GM21825 (cell line): ENCODE data around the gene CAPN5.

Experiments used
- ATAC-seq: cut with Tn5 transposase; IDR thresholded peaks from one replicate; pipeline ENCODE4 v1.9.1; 2021; ENCODE audit warnings: mild to moderate bottlenecking, moderate library complexity; ENCODE audit not compliant: unreplicated experiment

The CAPN5 gene

DNA sequence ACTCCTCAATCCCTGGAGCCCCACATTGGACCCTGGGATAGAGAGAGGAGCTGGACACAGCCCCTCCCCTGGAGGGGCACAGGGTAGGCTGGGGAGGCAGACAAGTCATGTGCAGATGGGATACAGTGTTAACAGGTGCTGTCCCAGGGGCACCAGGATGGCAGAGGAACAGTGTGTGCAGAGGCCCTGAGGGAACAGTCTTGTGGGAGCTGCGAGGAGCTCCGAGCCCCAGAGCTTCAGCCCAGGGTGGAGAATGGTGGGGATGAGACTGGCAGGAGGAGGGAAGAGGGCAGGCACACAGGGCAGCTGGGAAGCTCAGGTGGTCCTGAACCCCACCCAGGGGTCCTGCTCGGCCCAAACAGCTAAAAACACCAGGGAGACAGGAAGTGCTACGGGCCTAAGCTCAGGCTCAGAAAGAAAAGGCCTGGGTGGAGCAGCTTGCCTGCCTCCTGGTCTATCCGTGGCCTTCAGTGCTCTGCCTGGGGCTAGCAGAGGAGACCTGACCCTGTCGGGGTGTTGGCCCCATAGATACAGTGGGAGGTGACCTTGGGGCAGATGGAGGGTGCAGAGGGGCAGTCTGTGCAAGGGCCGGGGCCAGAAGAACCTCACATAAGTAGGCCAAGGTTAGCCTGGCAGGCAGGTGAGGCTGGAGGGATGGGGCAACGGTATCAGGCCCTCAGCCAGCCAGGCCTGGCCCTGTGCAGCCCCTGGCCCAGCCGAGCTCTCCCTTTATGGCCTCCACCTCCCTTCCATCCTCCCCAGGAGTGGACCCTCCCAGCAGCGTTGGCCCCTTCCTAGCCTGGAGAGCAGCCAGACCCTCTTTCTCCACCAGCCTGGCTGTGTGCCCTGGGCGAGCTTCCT, 15.4 kb downstream of the CAPN5 start:
- no peak for ATAC-seq

DNA sequence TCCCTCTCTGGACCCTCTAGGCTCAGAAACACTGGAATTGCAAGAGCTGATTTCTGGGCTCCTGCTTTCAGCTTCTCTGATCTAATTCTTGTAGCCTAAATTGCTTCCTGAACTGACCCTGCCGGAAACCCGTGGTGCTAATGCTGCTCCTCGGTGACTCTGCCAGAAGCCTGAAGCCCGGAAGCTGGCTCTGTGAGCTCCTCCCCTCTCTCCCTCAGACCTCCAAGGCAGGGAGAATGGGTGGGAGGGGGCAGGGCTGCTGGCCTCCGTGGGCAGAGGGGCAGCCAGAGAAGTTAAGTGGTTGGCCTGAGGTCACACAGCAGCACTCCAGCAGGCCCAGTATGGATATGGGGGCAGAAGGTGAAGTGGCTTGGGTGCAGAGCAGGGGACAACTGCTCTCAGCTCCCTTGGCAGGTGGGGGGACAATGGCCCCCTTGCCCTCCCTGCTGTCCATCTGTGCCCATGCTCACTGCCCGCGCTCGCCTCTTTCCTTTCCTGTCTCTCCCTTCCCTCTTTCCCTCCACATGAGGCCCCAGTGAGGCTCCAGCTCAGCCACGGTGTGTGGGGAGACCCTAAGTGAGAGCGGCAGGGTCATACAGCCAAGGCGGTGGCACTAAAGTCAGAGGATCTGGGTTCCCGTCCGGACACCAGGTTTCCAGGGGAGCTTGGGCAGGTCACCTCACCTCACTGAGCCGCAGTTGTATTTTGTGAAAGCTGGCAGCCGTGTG, 16.2 kb downstream of the CAPN5 start:
- no peak for ATAC-seq

DNA sequence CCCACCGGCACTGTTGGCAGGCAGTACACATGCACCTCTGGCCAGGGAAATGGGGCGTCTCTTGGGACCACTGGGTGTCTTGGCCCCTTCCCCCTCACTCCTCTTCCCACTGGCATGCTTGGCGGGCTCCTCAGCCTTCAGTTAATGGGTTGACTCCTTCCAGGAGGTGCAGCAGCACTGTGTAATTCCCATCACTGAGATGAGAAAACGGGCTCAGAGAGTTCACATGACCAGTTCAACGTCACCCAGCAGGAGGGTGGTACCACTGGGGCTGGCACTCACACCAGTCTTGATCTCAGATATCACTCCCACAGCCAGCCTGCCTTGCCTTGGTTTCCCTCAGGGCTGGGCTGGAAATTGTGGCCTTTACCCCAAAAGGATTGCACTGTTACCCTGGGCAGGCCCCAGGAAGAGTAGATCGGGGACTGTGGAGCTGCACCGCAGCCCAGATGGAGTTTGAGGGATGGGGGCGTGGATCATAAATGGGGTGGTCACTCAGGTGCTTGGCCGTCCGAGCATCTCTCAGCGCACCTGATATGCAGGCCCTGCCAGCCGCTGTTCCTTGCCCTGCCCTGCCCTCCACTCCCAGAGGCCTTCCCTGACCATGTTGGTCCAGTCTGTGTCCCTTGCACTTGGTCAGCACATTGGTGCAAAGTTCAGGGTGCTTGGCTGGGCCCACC, 16.9 kb downstream of the CAPN5 start:
- ATAC-seq: no peak

DNA sequence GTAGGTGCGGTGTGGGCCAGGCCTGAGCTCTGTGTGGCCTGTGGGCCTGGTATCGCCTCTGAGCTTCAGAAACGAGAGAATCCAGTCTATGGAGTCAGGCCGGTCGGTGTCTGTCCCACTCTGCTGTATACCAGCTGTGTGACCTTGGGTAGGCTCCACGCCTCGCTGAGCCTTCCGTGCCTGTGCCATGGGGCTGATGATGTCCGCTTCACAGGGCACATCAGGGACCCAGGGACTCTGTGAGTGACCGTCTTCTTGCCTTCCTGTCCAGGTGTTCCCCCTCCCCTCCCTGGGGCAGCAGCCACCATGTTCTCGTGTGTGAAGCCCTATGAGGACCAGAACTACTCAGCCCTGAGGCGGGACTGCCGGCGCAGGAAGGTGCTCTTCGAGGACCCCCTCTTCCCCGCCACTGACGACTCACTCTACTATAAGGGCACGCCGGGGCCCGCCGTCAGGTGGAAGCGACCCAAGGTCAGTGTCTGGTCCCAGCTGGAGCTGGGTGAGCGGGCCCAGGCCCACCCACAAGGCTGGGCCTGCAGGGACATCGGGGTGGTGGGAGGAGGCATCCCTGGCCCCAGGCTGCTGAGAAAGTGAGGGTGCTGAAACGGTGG, 17.9 kb downstream of the CAPN5 start:
- no peak for ATAC-seq

DNA sequence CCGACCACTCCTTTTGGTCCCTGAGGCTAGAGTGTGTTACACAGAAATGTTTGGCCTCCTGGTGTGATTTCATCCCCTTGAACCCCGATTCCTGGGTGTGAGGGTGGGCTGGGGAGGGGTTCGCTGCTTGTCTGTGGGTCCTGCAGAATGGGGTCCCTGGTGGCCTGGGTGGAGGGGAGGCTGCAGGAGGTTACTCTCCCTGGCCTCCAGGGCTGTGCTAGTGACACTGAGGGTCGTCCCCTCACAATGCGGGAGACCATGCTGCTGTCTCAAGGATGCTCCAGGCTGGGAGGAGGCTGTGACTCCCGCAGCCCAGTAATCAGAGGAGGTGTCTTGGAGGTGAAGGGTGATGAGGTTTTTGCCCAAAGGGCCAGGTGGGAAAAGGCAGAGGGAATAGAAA, 18.9 kb downstream of the CAPN5 start:
- ATAC-seq: no peak

DNA sequence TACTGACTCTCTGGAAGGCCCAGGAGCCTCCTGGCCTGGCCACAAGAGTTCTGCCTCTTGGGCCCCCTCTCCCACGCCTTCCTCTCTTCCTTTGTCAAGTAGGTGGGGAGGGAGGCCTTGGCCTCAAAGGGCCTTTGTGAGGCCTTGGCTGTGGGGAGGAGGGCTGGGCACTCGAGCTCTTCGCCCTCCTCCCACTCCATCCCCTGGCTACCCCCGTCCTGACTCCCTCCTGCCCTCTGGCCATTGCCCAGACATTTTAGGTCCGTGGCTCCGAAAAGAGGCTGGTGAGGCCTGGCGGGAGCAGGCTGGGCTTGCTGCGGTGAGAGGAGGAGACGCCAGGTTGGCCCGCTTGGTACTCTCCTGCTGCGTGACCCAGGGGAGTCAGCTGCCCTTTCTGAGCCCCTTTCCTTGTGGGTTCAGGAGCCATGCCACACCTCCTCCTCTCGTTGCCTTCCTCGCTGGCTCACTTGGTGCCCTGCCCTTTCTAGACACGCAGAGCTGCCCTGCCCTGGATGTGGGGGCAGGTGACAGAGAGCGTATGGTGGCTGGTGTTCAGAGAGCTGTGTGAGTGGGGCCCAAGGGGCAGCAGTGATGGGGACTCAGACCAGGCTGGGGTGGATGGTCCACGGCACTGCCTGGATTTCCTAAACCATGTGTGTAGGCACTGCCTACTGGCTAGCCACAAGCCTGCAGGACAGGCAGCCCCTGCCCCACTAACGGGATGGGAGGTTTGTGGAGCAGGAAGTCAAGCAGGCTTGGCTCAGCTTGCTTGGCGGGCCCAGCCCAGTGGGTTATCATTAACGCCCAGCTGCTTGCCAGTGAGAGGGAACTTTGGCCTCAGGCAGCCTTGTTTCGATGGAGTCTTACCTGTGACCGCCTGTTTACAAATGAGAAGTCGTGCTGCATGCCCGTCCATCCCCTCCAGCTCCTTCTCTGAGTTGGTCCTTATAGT, 20.0 kb downstream of the CAPN5 start:
- no peak for ATAC-seq

DNA sequence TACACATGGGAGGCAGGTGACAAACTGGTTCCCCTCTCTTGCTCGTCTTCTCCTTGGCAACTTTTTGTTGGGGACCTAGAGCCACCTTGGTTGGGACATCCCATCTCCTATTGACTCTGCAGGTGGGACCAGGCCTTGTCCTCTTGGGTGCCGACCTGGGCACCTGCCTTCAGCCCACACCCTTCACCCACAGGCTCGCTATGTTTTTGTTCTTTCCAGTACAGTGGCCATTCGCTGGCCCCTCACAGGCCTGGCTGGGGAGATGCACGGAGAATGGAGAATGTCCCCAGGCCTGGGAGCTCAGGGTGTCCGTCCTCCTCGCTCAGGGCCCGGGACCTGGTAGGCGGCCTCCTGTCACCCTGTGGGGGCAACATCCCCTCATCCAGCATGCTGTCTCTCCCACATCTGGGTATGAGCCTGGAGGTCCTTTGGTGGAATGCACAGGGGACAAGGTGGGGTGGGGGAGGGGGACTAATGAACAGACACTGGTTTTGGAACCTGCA, 21.0 kb downstream of the CAPN5 start:
- no peak for ATAC-seq

DNA sequence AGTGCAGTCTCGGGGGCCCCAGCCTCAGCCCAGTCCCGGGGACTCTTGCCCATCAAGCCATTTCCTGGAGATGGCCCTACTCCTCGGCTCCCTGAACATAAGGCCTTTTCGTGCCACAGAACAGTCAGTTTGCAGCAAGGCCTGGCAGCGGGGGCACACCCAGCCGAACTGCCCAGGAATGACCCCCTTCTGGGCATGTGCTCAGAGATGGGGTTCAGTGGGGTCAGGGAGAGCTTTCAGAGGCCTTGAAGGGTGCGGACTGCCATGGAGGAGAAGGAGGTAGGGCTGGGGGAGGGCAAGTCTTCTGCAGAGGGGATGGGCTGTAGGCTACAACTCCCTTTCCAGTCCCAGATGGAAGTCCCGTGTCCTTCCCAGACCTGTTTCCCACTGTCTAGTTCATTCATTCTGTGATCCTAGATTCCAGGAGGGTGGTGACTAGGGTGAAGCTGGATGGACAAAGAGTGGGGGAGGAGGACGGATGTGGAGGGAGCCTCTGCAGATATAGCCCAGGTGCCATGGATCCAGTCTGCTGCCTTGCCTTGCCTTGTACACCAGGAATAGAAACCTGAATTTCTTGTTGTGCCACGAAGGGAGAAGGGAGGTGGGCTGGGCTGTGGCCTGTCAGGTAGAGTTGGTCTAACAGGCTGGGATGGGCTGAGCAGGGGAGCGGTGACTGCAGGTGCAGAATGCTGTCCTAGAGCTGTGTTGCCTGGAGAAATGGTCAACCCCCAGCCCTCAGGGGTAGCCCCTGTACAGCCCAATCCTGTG, 21.6 kb downstream of the CAPN5 start:
- ATAC-seq: no peak

DNA sequence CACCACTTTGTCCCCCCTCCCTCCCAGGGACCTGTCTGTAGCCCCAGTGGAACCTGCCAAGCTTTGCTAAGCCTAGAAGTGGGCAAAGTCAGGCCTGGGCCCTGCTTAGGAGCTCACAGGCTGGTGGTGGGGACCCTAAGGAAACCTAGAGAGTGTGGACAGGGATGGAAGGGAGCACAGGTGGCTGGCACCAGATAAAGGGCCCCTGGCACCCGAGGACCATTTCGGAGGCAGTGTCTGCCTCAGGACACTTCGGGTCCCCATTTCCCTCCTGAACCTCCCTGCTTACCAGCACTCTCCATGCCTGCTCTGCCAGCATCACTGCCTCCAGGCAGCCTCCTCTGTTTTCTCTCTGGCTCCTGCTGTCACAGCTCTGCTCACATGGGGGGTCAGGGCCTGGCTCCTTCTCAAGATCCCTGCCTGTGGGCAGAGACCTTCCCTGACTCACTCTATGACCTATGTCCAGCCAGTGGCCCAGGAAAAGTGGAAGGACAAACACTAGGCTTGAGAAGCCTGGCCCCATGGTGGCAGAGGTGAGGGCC, 22.3 kb downstream of the CAPN5 start:
- no peak for ATAC-seq

DNA sequence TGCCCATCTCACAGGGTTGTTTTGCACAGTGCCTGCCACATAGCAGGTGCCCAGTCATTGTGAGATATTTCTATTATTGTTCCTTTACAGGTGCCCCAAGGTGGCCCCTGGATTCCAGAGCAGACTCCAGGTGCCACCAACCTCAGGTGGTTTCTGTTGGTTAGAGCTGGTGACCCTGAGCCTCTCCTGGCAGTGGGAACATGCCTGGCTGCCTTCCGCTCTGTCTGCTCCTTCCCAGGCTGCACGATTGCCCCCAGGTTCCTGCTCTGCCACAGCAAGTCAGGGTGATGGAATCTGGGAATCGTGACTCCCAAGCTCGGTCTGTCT, 23.2 kb downstream of the CAPN5 start:
- ATAC-seq: no peak

DNA sequence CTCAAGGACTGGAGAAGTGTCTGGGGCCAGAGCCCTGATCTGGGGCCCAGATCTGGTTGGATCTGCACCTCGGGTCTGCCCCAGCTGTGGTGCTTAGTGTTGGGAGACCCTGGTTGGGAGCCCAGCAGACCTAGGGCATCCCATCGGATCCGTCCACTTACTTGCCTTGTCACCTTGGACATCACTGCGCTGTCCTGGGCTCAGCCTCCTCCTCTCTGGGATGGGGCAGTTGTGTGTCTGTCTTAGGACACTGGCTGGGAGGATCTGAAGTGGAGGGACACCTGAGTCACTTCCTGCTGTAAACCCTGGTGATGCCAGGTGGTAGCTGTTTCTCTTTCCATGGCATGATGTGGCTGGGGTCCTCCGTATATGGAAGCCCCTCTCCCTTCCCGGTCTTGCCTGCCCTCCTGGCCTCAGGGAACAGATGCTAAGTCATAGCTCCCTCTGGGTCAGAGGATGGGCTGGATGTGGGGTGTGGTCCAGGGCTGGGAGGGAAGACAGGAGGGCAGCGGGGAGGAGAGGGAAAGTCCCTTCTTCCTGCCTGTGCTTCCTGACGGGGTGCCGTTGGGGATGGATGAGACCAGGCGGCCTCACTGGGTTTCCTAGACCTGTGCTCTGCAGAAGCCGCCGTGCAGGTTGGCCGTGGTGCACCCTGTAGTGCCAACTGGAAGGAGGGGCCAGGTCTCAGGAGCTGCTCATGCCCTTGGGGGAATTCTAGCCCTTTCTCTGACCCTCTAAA, 23.8 kb downstream of the CAPN5 start:
- ATAC-seq: no peak

DNA sequence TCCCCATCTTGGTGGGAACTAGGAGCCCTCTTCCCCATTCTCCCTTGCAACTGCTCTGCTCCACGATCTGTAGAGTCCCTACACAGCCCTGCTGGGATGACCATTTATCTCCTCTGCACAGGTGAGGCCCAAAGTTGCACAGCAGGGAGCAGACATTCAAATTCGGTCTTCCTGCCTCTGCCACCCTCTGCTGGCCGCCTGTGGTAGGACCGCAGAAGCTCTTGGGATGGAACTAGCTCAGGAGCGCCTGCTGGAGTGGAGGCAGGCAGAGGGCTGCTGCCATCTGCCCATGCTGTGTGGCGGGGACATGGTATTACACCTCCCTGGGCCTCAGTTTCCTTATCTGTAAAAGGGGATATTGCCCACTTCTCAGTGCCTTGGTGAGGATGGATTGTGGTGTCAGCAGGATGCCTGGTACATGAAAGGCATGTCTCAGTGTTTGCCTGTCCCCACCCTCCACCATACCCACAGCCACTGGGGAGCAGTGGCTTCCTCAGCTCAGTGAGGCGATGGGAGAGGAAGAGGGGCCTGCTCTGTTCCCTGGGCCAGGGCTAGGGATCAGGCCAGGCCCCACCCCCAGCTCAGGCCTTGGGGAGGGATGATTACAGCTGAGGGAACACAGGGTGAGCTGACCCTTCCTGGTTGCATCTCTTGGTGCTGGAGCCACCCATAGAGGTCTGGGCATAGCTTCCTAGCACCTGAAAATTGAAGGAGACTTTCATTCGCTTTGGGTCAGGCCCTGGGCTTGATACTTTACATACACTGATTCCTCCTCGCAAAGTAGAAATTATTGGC, 24.6 kb downstream of the CAPN5 start:
- ATAC-seq: peak; percentile 89

DNA sequence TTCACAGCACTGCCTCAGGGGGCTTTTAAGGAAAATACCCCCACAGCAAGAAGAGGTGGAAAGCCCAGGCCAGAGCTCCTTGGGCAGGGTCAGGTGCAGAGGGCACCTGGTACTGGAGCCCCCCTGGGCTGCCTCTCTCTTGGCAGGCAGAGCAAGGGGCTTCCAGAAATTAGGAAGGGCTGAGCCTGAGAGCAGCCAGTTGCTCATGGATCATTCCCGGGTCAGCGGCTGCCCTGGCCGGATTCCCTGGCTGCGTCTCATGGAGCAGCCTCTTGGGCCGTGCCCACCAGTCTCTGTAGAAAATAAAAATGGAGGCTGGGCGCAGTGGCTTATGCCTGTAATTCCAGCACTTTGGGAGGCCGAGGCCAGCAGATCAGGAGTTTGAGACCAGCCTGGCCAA, 25.6 kb downstream of the CAPN5 start:
- no peak for ATAC-seq

DNA sequence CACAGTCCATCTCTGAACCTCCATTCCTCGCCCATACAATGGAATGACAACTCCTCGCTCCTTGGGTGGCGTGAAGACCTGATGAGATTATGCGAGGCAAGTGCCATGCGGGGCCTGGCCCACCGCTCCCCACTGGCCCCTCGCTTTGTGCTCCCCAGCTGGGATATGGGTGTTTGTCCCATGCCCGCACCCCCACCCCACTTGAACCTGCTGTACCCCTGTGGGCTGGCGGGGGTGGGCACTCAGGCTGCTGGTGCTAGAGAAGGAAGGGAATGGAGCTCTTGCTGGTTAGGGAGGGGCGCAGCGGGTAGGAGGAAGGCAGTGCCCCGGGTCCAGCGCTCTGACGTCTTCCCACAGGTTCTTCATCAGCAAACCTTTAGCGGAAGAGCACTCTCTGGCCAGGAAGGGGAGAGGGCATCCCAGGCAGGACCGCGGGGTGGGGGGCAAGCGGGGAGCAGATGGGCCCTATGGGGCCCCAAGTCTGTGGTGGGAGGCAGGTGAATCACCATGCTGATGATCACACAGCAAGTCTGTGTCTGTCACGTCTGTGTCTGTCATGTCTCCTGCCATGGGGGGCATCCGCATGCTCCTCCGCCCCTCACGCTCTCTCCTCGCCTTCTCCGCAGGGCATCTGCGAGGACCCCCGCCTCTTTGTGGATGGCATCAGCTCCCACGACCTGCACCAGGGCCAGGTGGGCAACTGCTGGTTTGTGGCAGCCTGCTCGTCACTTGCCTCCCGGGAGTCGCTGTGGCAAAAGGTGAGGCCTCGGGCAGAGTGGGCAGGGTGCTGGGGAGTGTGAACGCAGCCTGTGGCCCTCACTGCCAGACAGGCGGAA, 26.5 kb downstream of the CAPN5 start:
- no peak for ATAC-seq

DNA sequence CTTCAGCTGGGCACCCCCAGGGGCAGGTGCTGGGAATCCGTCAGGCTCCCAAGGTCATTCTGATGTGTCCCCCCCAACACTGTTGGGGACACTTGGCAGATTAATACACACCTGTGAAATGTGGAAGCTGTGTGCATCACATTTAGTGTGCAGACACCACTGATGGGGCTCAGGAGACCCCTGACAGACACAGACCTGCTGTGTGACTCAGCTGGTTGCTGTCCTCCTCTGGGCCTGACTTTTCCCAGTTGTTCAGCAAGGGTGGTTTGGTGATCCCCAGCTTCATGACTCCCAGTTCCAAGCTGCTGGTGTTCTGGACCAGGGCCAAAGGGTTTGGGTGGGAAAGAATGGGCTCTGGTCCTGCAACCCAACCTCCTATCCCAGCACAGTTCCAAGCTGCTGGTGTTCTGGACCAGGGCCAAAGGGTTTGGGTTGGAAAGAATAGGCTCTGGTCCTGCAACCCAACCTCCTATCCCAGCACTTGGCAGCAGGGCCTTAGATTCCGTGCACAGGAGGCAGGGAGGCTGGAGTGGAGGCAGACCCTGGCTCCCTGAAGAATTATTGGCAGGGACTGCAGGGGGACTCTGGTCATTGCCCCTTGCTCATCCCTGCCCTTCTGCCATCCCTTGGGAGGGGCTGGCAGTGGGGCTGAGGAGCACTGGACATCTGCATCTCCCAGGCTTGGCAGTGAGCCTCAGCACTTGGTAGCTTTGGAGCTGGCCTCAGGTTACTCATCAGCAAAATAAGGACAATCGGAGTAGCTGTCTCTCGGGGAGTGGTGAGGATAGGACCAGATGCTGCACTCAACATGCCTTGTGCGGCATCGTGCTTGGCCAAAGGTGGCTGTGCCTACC, 27.4 kb downstream of the CAPN5 start:
- no peak for ATAC-seq

DNA sequence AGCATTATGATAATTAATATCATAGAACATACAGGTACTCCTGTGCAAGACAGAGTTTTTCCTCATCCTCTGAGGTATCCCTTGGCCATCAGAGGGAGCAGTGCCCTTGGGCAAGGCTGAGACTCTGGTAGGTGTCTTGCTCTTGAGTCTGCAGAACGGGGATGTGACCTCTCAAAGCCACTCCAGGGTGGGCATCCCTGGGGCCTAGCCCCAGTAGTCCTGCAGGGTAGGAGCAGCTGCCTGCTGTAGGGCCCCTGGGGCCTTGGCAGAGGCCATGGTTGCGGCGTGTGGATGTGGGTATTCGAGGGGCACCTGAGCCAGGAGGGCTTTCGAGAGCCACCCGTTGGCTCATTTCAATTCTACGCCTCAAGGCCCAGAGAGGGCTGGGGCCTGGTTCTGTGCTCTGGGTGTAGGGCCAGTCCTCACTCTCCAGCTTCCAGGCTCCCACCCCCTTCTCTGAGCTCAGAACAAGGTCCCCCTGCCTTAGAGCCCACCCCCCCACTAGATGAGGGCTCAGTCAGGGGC, 28.1 kb downstream of the CAPN5 start:
- no peak for ATAC-seq
